GM18868 (cell line): Measurements from ENCODE around the gene SKOR1.

Experiments
- ATAC-seq: cut with Tn5 transposase; IDR thresholded peaks from one replicate; pipeline ENCODE4 v1.9.1; 2021; ENCODE audit warnings: mild to moderate bottlenecking, moderate library complexity; ENCODE audit not compliant: unreplicated experiment

The SKOR1 gene

DNA sequence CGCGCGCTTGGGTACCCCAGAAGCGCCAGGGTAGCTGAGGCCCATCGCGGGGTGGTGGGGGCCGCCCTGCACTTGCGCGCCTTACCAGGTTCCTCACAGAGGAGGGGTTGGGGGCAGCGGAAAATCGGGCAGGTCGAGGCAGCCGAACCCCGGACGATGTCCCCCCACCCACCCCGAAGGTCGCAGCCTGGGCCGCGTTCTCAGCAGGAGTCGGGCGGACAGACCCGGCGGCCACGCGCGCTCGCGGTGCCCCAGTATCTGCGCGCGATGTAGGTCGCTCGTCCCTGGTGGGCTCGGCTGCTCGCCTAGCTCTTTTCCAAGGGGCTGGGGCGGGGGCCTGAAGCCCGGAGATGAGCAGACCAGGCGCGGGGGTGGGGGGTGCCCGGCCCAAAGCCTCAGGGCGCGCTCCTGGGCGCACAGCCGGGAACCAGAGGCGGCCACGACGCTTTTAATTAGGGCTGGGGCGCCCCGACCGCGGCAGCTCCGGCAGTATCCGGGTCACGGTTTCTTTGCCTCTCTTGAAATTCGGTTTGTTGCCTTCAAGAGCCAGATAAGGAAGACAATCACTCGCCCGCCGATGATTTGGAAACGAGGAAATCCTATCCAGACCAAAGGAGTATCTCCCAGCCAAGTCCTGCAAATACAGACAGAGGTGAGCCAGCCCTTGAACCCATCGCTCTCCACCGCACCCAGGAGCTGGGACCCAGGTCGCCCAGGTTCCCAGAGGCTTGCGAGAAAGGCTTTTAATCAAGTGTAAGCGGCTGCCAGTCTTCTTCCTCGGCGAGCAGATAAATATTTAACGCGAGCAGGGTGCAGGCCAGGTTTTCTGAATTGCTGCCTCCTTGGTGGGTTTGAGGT lies 4.6 kb downstream of the SKOR1 start:
- no peak for ATAC-seq

DNA sequence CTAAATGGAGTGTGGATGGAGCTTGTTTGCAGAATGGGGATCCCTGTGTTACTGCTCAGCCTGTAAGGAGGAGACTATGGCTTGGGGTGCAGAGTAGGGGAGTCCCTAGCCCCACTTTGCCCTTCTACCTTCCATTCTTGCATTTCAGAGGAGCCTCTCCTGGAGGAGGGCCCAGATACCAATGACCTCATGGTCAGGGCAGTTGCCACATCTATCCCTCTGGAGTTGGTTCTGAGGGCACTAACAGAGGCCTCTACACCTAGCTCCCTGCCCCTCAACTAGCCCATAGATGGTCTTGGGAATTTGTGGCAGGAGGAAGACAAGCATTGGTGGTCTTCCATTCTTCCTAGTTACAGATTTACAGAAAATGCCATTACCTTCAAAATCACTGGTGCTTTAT lies 6.1 kb downstream of the SKOR1 start:
- ATAC-seq: no peak

DNA sequence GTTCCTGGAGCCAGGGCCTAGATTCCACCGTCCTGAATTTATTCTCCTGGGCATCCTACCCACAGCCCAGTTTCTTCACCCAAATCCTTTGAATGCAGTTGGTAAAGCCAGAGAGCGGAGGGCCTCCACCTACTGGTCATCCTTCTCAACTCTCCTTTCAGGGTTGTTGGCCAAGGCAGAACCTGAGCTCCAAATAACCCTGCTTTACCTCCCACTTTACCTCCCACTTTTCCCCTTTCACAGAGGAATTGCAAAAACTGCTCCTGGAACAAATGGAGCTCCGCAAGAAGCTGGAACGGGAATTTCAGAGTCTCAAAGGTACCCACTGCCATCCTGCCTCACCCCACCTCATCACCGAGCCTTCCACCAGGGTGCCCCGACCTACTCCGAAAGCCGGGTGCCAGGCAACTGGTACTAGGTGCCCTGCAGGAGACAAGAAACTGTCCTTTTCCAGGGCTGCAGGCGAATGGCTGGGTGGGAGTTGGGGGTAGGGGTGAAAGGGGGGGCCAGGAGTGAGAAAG lies 6.8 kb downstream of the SKOR1 start:
- no peak for ATAC-seq

DNA sequence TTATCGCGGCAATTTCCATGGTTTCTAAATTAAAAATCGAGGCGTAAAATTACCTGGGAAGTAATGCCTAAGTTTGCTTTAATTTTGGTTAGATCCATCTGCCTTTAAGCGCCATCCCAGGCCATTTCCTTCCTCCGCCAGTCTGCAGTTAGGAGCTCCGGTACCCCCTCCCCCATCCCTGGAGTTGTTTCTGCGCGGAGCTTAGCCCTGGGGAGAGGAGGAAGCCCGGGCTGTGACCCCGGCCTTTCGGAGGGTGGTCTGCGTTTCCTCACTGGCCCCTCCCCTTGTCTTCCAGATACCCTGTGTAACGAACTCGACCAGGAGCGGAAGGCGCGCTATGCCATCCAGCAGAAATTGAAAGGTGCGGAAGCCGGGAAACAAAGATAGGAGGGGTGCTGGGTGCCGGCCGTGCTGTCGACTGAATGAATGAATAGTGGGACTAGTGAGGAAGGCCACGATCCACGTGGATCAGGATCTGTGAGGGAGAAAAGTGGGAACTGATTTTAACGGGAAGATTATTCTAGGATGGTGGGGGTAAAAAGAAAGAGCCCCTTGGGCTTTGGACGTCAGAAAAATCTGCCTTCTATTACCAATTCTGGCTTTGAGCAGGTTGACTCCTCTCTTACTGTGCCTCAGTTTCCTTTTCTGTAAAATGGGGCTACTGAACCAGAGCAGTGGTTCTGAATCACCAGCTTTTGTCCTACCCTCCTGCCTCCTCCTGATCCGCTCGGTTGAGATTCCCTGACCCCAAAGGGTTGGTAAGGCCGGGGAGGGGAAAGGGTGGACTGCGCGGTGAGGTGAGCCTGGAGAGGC lies 7.8 kb downstream of the SKOR1 start:
- ATAC-seq: no peak

DNA sequence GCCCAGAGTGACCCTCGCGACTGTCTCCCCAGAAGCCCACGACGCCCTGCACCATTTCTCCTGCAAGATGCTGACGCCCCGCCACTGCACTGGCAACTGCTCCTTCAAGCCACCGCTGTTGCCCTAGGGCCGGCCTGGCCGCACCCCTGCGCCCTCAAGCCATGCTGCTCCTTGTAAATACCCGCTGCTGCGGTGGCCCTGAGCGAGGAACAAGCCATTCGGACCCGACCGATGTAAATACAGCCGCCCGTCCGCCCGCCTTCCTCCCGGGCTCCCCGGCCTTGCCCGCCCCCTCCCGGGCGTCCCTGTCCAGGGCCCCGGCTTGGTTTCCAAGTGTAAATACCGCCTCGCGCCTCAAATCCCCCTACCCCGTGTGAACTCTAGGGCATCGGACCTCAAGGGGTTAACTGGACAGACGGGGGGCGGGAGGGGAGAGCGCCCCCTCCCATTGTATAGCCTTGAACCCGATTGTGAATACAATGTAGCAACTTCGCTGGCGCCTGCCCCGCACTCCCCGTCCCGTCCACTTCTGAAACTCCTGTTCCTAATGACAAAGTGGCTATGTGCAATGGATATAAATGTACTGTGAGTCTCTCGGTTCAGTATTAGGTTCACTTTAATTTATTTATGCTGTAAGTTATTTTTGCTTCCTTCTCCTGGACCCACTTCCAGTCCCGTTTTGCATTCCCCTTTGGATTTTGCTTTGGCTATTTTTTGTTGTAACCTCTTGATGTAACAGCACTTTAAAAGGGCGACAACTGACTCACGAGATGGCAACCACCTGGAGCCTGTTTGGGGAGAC lies 8.6 kb downstream of the SKOR1 start:
- ATAC-seq: no peak

DNA sequence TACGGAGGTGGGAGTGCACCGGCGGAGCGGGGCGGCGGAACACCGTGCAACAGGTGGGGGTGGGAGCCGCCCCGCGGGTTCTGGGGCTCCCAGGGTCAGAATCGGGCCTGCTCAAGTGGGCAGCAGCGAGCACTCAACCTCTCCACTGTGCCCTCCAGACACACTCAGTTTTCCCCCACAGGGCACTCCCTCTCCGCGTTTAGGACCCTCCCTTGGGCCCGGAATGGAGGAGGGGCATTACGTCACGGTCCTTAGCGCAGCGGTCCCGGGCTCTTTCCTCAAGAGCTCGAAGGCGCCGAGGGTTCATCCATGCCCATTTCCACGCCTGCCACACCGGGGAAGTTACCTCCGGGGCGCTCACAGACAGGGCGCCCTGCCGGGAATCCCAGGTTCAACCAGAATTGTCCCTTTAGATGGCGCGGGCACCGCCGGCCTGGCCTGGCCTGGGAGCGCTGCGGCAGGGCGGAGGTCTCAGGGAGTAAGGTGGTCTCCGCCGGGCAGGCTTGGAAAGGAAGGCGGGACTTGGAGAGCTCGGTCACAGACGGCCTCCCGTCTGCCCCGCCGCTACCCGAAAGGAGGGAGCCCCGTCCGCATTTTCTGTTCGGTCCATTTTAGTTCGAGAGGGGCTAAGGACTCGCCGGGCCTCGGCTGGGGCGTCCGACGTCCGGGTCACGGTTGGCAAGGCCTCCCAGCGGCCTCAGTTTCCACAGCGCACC lies 9.4 kb downstream of the SKOR1 start:
- no peak for ATAC-seq

DNA sequence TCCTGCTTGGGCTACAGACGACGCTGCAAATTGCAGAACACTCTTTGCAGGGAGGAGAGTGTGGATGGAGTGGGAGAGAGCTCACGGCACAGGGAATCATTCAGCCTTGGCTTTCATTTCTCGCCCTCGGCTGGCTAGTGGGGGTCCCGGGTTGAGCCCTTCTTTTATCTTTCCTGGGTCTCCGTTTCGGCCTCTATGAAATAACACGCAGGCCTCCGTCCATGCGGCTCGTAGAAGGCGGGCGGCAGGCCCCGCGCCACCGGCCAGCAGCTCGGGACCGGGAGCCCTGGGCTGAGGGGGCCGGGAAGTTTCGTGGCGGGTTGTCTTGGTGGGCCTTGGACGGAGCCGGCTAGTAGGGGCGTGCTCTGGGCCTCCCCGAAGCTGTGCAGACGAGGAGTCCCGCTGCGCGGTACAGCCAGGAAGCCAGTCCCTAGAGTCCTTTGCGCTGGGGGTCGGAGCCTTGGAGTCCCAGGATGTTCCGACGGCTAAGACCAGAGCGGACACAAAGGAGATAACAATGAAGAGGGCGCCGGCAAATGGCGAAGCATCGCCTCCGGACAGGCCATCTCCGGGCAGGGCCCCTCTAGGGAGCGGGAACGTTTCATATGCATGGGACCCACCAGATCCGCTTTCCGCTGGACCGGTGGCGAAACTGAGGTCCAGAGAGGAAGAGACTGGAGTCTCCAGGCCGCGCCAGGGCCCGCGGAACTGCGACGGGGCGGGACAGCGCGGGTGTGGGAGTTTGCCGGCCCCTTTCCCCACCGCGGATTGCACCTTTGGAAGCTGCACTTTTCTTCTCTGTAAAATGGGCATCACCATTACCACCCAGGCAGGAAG lies 10.2 kb downstream of the SKOR1 start:
- ATAC-seq: no peak

DNA sequence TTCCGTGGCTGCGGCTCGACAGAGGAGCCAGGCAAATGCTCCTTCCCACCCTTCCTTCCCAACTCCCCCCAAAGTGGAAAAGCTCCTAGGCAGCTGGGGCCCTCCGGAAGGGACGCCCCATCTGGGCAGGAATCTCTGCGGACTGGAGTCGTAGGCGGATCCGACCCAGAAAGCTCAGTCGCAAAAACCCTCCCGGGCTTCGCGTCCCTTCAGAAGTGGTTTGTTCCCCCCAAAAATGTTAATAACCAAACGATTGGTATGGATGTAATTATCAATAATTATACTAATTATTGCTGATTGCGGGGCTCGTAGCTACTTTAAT lies 10.8 kb downstream of the SKOR1 start:
- no peak for ATAC-seq

DNA sequence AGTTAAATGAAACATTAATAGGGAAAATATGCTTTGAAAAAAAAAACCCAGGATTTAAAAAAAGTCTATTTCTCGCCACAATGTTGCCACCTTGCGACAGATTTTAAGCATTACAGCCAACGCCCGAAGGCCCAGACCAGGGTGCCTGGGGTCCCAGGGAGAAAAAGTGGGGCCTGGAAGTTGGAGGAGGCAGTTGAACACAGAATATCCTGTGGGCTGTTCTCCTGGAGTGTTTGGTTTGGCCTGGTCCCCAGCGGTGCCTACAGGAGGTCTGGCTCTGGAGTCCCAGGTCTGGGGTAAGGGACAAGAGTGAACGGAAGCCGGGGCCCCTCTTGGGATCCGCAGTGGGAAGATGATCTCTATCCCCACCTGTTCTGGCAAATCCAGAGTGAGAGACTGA lies 11.2 kb downstream of the SKOR1 start:
- ATAC-seq: no peak

DNA sequence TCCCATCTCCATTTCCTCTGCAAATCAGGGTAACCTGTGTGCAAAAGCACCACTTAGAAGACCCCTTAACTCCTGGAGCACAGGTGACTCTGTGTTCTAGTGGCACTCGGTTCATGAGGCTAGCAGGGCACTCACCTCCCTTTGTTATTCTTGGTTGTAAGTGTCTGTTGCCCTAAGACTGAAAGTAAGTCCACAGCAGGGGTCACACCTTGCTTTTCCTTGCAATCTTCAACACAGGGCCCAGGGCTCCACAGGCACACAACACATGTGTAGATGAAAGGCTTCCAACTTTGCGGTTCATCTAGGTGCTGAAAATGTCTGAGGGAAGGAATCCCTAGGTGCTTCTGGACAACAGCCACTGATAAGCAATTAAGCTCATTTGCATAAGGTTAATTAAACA lies 11.6 kb downstream of the SKOR1 start:
- ATAC-seq: no peak

DNA sequence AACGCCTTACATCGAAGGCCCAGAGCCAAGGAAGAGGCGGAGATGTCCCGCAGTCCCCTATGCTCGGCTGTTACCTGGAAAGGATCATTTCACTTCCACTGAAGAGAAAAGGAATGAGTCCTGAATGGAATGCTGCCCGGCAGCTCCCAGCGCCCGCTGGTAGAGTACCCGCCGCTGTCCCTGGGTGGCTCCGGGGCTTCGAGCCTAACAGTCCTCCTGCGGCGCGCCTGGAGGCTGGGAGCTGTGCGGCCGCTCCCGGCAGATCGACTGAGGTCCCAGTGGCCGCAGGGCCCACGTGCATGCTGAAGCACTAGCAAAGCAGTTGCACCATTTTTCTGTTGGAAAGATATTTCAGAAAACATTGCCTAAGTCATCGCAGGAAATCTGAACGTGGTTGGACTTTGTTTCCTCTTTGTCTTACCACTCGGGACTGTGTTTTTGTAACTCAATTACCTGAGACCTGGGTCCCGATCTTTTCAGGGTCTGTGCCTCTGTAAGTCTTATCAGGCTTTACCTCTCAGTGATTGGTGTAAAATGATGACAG lies 13.6 kb downstream of the SKOR1 start:
- no peak for ATAC-seq

DNA sequence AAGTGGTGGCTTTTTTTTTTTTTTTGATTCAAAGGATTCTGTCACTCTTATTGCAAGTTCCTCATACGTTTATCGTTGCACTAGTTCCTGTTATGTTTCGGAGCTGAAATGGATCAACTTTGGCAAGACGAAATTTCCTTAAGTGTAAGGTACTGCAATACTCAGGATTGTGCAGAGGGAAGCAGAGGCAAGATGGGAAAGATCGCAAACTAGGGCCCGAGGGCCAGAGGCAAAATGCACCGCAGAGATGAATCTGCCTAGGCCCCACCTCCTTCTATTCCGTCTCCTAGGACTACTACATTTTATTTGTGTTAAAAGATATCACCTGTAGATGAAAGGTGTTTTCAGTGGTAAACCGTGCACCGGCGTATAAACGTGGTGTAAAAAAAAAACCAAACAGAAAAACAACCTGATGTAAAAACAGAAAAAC lies 14.2 kb downstream of the SKOR1 start:
- peak; percentile 20 for ATAC-seq

DNA sequence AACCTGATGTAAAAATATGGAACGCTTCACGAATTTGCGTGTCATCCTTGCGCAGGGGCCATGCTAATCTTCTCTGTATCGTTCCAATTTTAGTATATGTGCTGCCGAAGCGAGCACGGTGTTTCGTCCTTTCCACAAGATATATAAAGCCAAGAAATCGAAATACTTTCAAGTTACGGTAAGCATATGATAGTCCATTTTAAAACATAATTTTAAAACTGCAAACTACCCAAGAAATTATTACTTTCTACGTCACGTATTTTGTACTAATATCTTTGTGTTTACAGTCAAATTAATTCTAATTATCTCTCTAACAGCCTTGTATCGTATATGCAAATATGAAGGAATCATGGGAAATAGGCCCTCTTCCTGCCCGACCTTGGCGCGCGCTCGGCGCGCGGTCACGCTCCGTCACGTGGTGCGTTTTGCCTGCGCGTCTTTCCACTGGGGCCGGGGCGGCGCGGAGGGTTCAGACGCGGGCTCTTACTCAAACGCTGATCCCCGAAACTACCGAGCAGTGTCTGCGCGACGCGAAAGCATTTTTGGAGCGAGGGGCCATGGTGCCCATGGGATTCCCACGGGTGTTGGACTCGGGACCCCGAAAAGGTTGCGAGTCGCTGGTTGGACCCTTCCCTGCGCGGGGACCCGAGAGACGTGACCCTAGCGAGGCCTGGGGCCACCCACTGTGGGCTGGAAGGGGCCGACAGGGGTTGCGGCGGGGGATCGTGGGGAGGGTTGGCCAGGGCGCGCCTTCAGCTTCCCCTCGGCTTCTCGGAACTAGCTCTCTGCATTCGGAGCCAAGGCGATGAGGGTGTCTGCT lies 14.8 kb downstream of the SKOR1 start, which contains the start of gene RNU6-1:
RNU6-1 (minus strand) TSS at position 117 of the 820 bp plus-strand sequence.
- ATAC-seq: peak; percentile 81

DNA sequence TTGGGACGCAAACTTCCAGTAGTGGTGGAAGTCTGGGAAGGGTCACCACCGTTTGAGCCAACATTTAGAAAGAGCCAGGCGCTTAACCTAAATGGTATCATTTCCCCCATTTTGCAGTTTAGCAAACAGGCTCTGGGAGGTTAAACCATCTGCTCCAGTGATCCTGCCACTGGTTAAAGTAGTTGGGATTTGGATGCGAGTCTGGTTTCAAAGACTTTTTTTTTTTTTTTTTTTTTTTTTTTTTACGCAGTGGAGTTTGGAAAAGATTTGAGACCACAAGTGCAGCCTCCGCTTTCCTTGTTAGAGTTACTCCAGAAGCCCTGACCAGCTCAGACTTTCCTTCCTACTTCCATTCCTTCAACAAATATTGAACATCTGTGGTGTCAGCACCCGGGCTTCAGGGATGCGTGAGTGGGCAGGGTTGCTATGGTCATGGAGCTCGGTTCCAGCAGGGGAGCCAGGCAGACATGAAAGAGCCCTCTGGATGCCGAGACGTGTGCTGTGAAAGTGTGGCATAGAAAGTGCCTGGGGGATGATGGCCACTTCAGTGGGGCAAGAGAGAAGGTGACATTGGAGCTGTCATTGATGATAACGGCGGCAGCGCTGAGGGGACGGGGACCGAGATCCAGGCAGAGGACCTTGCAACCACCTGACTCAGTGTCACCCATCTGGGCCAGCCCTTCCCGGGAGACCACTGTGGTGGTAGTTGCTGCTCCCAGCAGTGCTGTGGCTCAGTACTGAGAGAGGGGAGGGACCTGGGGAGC lies 15.6 kb downstream of the SKOR1 start:
- no peak for ATAC-seq

DNA sequence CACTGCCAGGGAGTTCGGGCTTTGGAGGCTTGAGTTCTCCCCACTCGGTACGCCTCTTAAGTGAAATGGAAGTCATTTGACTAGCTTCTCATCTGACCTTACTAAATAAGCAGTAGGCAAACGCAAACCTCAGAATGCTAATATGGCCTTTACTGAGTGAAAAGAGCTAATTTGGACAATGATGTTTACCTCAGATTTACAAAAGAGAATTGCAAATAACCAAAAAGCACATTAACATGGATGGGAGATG lies 16.1 kb downstream of the SKOR1 start:
- no peak for ATAC-seq

DNA sequence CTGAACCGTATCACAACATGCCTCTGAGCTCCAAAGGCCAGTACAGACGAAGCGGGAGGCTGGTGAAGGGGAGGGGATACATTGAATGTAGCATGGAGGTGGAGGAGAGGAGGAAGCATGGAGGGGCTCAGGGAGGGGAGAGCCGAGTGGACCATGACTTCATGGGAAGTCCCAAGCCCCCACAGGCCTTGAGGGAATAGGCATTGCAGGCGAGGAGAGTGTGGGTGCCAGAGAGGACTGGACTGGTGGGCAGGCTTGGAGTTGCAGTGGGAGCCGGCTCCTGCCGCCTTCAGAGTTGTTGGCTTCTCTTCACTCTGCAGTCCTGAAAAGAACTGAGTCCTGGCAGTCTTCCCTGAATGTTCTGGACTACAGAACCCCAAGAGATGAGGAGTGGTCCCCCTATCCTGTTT lies 17.8 kb downstream of the SKOR1 start:
- no peak for ATAC-seq

DNA sequence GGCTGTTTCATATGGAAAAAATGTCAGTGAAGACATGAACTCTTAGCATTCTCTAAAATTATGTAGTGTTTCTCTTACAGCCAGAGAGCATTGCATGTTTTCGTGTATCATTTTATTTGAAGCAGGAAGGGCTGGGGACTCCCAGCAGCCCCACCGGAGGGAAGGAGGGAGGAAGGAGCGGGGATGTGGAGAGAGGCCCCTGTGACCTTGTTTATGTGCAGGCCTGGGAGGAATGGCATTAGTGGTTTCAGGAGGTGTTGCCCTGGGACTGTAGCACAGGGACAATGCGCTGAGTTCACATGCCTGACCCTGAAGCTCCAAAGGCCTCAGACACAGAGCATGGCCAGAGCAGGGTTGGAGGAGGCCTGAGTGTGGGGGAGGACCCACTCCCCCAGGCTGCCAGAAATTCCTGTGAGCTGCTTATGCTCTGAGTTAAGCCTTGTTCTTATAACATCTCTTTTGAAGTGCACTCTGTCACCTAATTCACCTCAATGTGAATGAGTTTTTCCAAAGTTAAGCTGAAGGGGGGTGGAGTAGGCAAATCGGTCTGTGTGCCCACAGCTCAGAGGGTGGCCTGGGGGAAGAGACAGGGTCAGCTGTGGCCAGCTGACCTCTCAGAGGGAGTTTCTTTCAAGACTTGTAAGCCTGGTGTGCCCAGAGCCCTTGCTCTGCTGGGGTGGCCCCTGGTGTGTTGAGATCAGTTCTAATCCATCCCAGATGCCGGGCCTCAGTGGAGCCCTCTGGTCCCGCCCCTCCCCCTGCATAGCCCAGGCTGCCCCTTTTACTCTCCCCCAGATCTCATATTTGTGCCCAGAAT lies 18.5 kb downstream of the SKOR1 start:
- no peak for ATAC-seq
